HL-60 (cell line): ENCODE data around the gene TFCP2.

Source experiments
- POLR2AphosphoS5 ChIP-seq: IDR thresholded peaks from 2 replicates; pipeline ENCODE4 v1.6.1; 2012; ENCODE audit warnings: low read depth
- TF ChIP-seq, protein P1 (sequence below): IDR thresholded peaks from one replicate; pipeline ENCODE4 v1.5.1; 2011; ENCODE audit warnings: low read length, control low read depth, inconsistent platforms; ENCODE audit not compliant: insufficient read depth

DNA sequence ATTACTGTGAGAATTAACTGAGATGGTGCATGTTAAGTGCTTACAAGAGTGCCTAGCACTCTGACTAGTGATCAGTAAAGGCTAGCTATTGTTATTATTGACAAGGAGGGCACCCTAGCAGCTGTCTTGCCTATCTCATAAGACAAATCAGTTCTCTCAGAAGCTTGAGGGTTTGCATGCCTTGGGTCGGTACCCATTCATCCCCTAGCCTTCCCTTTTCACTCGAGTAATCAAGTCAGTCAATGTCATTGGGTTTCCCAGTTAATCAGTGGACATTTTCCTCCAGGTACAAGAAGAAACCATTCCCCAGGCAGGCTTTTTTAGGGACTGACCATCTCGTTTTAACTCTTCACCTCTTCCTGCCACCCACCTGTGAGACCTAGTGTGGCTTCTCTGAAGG is 10.4 kb upstream of the TFCP2 start:
- no peak for TF ChIP-seq POLR2AphosphoS5
- TF ChIP-seq, protein P1, sequence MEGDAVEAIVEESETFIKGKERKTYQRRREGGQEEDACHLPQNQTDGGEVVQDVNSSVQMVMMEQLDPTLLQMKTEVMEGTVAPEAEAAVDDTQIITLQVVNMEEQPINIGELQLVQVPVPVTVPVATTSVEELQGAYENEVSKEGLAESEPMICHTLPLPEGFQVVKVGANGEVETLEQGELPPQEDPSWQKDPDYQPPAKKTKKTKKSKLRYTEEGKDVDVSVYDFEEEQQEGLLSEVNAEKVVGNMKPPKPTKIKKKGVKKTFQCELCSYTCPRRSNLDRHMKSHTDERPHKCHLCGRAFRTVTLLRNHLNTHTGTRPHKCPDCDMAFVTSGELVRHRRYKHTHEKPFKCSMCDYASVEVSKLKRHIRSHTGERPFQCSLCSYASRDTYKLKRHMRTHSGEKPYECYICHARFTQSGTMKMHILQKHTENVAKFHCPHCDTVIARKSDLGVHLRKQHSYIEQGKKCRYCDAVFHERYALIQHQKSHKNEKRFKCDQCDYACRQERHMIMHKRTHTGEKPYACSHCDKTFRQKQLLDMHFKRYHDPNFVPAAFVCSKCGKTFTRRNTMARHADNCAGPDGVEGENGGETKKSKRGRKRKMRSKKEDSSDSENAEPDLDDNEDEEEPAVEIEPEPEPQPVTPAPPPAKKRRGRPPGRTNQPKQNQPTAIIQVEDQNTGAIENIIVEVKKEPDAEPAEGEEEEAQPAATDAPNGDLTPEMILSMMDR: no peak
